Left colon (tissue), 2 donors: Measurements from ENCODE around the gene EEFSEC. TPM values are rescaled to one million over a fixed set of nuclear protein-coding genes. Genes with fewer than 3 reads are reported as not detected.
A peak's percentile ranks its signal among the peaks of the same experiment; 100 is the strongest.
"Not testable (repeated sequence)": the region's sequence is repeated elsewhere in the genome, so short reads cannot be mapped to it uniquely, and the experiment has no call there.

Experiments used
- ATAC-seq: fragments of 200-7000 bp; cut with Tn5 transposase; one replicate; pipeline ENCODE4 v1.9.1; 2020; ENCODE audit warnings: mild to moderate bottlenecking, moderate library complexity
- DNase-seq, 2 donors: peaks; one replicate each; pipeline ENCODE4 v3.0.0-alpha.2; 2020
- intact Hi-C, 2 donors: fragments of 100-400 bp; cut with DNase I in 1 of 2; cut with micrococcal nuclease in 1 of 2; formaldehyde crosslinking; loops; one replicate each; pipeline versions ENCODE4 v1.11.2 to v1.14.0; 2022; cut with DNase I, micrococcal nuclease
- total RNA-seq, 2 donors: library from RNA; stranded (reverse); fragmentation: NEBNext Ultra II Directional; extraction: Animal tissue kit (Norgen Biotek cat#: 25700); gene quantifications; one replicate each; pipeline ENCODE4 v1.2.1, GENCODE V29; 2021
- donor health status: DM: no; HTN: no; CAD: no.
- donor health status: DM: yes; HTN: yes; CAD: no.

EEFSEC gene
- total RNA-seq, 2 donors from 2014 or later, result 7.3 to 10.5 TPM

GRCh38 chr3:128146201-128146600, 7.1 kb upstream of the EEFSEC start:
- intact Hi-C loops, result no loop called here
- DNase-seq, result no peak
- no peak for ATAC-seq

- DNase-seq (peak in 1 of 2 donors; percentile 27), ATAC-seq (no peak)
- intact Hi-C loops, result no loop called here
Measured at GRCh38 chr3:128149650-128150049, 3.6 kb upstream of the EEFSEC start.

GRCh38 chr3:128151758-128152274, 1.5 kb upstream of the EEFSEC start:
- DNase-seq, result no peak
- ATAC-seq, result no peak
- intact Hi-C loops, result no loop called here

- peak; percentile 56 for ATAC-seq
- intact Hi-C loops, result no loop called here
- DNase-seq, result peak in 1 of 2 donors; percentile 39
Measured at GRCh38 chr3:128152419-128153155, 694 bp upstream of the EEFSEC start.

GRCh38 chr3:128154354-128154753, 1.1 kb downstream of the EEFSEC start:
- intact Hi-C loops, DNase-seq, ATAC-seq: not testable (repeated sequence)

- ATAC-seq, result no peak
- no peak for DNase-seq
- intact Hi-C loops, result no loop called here
Measured at GRCh38 chr3:128155616-128156360, 2.5 kb downstream of the EEFSEC start.

GRCh38 chr3:128160661-128161060, 7.4 kb downstream of the EEFSEC start:
- intact Hi-C loops, result no loop called here
- no peak for DNase-seq
- no peak for ATAC-seq

GRCh38 chr3:128163432-128163831, 10.2 kb downstream of the EEFSEC start:
- intact Hi-C loops, result no loop called here
- DNase-seq (no peak), ATAC-seq (no peak)

- no peak for DNase-seq
- intact Hi-C loops, result no loop called here
- no peak for ATAC-seq
Measured at GRCh38 chr3:128166971-128167453, 13.7 kb downstream of the EEFSEC start.

- ATAC-seq (no peak), DNase-seq (no peak)
- intact Hi-C loops, result no loop called here
Measured at GRCh38 chr3:128167646-128167972, 14.3 kb downstream of the EEFSEC start.

GRCh38 chr3:128167973-128168674, 14.8 kb downstream of the EEFSEC start:
- DNase-seq, result no peak

GRCh38 chr3:128168836-128169235, 15.6 kb downstream of the EEFSEC start:
- intact Hi-C loops, result no loop called here
- DNase-seq (no peak), ATAC-seq (no peak)

More at GRCh38 chr3:128167973-128168674, 14.8 kb downstream of the EEFSEC start:
- intact Hi-C loops, result no loop called here
- no peak for ATAC-seq

- ATAC-seq (peak; percentile 94), DNase-seq (peak in 1 of 2 donors; percentile 40)
Measured at GRCh38 chr3:128170866-128171516, 17.7 kb downstream of the EEFSEC start.

GRCh38 chr3:128173200-128173599, 19.9 kb downstream of the EEFSEC start:
- DNase-seq, result no peak
- intact Hi-C loops, result no loop called here
- ATAC-seq, result no peak

More at GRCh38 chr3:128170866-128171516, 17.7 kb downstream of the EEFSEC start:
- intact Hi-C loops, result no loop called here

GRCh38 chr3:128173849-128174248, 20.6 kb downstream of the EEFSEC start:
- intact Hi-C loops, result no loop called here
- DNase-seq (no peak), ATAC-seq (no peak)

GRCh38 chr3:128174675-128175590, 21.7 kb downstream of the EEFSEC start:
- no peak for DNase-seq
- no peak for ATAC-seq
- intact Hi-C loops, result no loop called here

- no peak for ATAC-seq
- no peak for DNase-seq
- intact Hi-C loops, result no loop called here
Measured at GRCh38 chr3:128175768-128176167, 22.5 kb downstream of the EEFSEC start.

- no peak for ATAC-seq
- intact Hi-C loops, result no loop called here
- no peak for DNase-seq
Measured at GRCh38 chr3:128176276-128176833, 23.1 kb downstream of the EEFSEC start.
